PC-3 (cell line): ENCODE data around the gene ZNF574.

Source experiments
- CTCF ChIP-seq: fragments of 300-600 bp; sonication (generic); conservative IDR thresholded peaks from 2 replicates; pipeline ENCODE4 v1.5.1; 2017; ENCODE audit warnings: antibody characterized with exemption, low read depth, mild to moderate bottlenecking, low read length
- EZH2 ChIP-seq: fragments of 300-600 bp; sonication (generic); IDR thresholded peaks from one replicate; pipeline ENCODE4 v1.6.1; 2017; ENCODE audit warnings: antibody characterized with exemption, mild to moderate bottlenecking, low read length; ENCODE audit not compliant: unreplicated experiment
- EZH2phosphoT487 ChIP-seq: fragments of 300-600 bp; sonication (generic); IDR thresholded peaks from 2 replicates; pipeline ENCODE4 v1.6.1; 2018; ENCODE audit warnings: mild to moderate bottlenecking, antibody characterized with exemption, low read length, borderline replicate concordance

- TF ChIP-seq EZH2: no peak
- TF ChIP-seq CTCF: no peak
- no peak for TF ChIP-seq EZH2phosphoT487
Observed at GRCh38 chr19:42080764-42081375, 4.9 kb downstream of the ZNF574 start.
